Measurements from ENCODE around the gene BASP1. TPM values are rescaled to one million over a fixed set of nuclear protein-coding genes. Genes with fewer than 3 reads are reported as not detected.
"Not testable (repeated sequence)": the region's sequence is repeated elsewhere in the genome, so short reads cannot be mapped to it uniquely, and the experiment has no call there.

BASP1 gene
- polyA plus RNA-seq, 1 donor: 26.3 TPM

DNA sequence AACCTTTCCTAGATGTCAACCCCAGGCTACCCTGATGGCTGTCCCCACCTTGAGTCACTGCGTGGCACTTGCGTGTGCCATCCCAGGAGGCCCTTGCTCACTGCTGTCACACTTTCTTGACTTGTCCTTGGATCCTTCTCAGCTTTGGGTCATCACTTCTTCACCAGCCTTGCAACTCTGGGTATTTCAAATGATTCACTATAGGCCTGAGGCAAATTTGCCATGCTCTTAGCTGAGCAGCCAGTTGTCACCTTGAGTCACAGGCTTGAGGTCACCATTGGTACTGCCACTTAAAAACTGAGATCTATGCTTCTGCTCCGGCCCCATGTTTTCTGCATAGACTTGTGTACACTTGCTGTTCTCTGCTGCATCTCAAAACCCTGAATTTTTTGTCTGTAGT is 84.7 kb downstream of the BASP1 start:
- peaks cover 4% of the 10 kb centered on the region for H3K4me1 ChIP-seq (ENCODE audit: control insufficient read depth, insufficient read depth, low read length)
- H3K36me3 ChIP-seq (ENCODE audit: control insufficient read depth, insufficient read depth, low read length): no peaks in the 10 kb centered on the region
- peaks cover 3% of the 10 kb centered on the region for H3K27me3 ChIP-seq (ENCODE audit: control insufficient read depth, insufficient read depth, low read length)
- WGBS (ENCODE audit: insufficient coverage, low lambda C conversion rate): no CpG with 5 or more reads among the region's 3 CpGs
- no peak for DNase-seq
- H3K4me3 ChIP-seq (ENCODE audit: low read length): no peak overlapping the region
- H3K9me3 ChIP-seq (ENCODE audit: control insufficient read depth, low read depth, low read length): no peaks in the 10 kb centered on the region
- H3K27ac ChIP-seq (ENCODE audit: low read length): no peak overlapping the region

DNA sequence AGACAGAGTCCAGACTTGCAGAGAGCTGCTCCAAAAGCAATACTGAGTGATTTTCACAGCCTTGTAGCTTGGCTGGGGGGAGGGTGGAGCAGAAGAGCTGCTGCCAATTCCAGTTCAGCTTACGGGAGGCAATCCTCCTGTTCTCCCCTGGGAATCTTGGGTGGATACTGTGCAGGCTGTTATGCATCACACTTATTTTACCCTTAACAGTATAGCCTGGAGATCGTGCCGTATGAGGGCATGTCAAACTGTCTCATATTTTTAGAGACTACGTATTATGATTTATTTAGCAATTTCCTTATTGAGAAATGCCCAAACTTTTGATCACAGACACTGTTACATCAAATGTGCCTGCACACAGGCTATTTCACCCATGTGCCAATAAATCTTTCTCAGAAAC is 85.2 kb downstream of the BASP1 start:
- Histone ChIP-seq H3K36me3 (ENCODE audit: control insufficient read depth, insufficient read depth, low read length) (no peaks in the 10 kb centered on the region), H3K4me3 (ENCODE audit: low read length) (no peak overlapping the region), H3K27ac (ENCODE audit: low read length) (no peak overlapping the region), H3K9me3 (ENCODE audit: control insufficient read depth, low read depth, low read length) (no peaks in the 10 kb centered on the region), H3K4me1 (ENCODE audit: control insufficient read depth, insufficient read depth, low read length) (peaks cover 4% of the 10 kb centered on the region), H3K27me3 (ENCODE audit: control insufficient read depth, insufficient read depth, low read length) (peaks cover 3% of the 10 kb centered on the region)
- WGBS (ENCODE audit: insufficient coverage, low lambda C conversion rate): no CpG with 5 or more reads among the region's 4 CpGs
- no peak for DNase-seq

DNA sequence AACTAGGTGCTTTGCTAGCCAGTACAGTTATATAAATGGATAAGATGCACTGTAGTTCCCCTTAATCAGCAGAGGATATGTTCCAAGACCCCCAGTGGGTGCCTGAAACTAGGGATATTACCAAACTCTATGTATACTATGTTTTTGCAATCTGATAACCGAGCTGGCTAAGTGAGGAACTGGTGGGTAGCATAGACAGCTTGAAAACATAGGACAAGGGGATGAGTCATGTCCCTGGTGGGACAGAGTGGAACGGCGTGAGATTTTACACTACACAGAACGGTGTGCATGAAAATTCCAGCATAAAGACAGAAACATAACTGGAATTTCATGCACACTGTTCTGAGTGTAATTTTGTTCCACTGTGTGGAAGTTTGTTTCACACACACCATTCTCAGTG is 86.9 kb downstream of the BASP1 start:
- Histone ChIP-seq H3K4me3 (ENCODE audit: low read length) (no peak overlapping the region), H3K27me3 (ENCODE audit: control insufficient read depth, insufficient read depth, low read length) (peaks cover 3% of the 10 kb centered on the region), H3K27ac (ENCODE audit: low read length) (no peak overlapping the region), H3K9me3 (ENCODE audit: control insufficient read depth, low read depth, low read length) (no peaks in the 10 kb centered on the region), H3K36me3 (ENCODE audit: control insufficient read depth, insufficient read depth, low read length) (no peaks in the 10 kb centered on the region), H3K4me1 (ENCODE audit: control insufficient read depth, insufficient read depth, low read length) (peaks cover 4% of the 10 kb centered on the region)
- WGBS (ENCODE audit: insufficient coverage, low lambda C conversion rate): no CpG with 5 or more reads among the region's 4 CpGs
- DNase-seq: no peak

DNA sequence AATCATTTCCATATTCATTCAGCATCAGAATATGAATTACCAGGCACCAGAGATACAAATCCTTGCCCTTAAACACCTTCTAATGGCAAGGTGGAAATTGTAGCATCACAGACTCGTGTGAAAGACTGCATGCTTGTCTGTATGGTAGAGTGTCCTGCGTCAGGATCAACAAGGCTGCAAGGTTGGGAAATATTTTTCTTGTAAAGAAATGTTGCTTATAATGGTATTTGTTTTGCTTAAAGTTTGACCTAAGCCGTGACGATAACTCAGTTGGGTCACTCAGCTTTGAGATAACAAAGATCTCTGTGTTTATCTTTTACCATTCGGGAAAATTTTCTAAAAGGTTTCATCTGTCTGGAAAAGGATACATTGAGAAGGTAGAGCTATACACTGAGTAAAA is 87.6 kb downstream of the BASP1 start:
- Histone ChIP-seq H3K36me3 (ENCODE audit: control insufficient read depth, insufficient read depth, low read length) (no peaks in the 10 kb centered on the region), H3K4me3 (ENCODE audit: low read length) (no peak overlapping the region), H3K9me3 (ENCODE audit: control insufficient read depth, low read depth, low read length) (no peaks in the 10 kb centered on the region), H3K27me3 (ENCODE audit: control insufficient read depth, insufficient read depth, low read length) (peaks cover 3% of the 10 kb centered on the region), H3K4me1 (ENCODE audit: control insufficient read depth, insufficient read depth, low read length) (peaks cover 4% of the 10 kb centered on the region), H3K27ac (ENCODE audit: low read length) (no peak overlapping the region)
- WGBS (ENCODE audit: insufficient coverage, low lambda C conversion rate): 0% methylated on average over 2 of the region's 5 CpGs
- no peak for DNase-seq

DNA sequence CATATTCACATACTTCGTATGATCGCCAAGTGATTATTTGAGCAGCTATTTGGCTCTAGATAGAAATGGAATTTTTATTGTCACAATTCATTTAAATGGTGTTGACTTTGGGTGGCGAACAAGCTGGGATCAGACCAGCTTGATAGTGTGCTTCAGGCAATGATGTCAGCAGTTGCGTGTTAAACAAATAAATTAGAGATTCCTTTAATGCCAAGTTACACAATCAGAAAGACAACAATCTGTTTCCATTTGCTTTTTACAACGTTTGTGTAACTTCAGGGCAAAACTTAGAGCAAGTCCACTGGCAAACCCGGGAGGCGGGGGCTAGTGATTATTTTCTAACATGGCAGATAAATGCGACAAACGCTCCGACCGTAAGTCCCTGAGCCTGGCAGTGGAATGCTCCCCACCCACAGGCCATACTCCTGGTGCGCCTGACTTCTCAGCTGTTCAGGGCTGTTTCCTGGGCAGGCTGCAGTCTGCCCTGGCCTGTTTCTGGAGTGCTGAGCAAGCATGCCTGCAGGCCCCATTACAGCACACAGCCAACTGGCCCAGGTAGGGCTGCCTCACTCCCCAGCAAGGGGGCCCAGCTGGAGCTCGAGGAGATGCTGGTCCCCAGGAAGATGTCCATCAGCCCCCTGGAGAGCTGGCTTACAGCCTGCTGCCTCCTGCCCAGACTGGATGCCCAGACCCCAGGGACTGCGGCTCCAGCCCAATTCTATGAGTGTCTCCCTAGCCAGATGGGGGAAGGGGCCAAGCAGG is 88.7 kb downstream of the BASP1 start:
- Histone ChIP-seq H3K9me3 (ENCODE audit: control insufficient read depth, low read depth, low read length) (no peaks in the 10 kb centered on the region), H3K27ac (ENCODE audit: low read length) (peak overlapping the region; percentile 26), H3K4me3 (ENCODE audit: low read length) (no peak overlapping the region), H3K36me3 (ENCODE audit: control insufficient read depth, insufficient read depth, low read length) (no peaks in the 10 kb centered on the region), H3K4me1 (ENCODE audit: control insufficient read depth, insufficient read depth, low read length) (peaks cover 4% of the 10 kb centered on the region), H3K27me3 (ENCODE audit: control insufficient read depth, insufficient read depth, low read length) (peaks cover 3% of the 10 kb centered on the region)
- no CpG with 5 or more reads among the region's 14 CpGs for WGBS (ENCODE audit: insufficient coverage, low lambda C conversion rate)
- DNase-seq: peak; percentile 33 to 41

DNA sequence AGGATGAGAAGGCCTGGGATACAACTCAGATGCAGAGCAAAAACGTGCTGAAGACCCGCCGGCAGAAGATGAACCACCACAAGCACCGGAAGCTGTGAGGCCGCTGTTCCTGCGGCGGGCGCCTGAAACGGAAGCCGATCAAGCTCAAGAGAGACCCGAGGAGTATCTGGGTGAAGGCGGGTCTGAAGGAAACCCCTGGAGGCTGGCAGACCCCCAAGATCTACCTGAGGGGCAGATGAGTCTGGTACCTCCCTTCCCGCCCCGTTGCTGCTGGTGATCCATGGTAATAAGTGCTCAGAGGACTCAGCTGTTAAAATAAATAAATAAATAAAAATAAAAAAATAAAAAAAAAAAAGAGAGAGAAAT is 89.3 kb downstream of the BASP1 start:
- no peak overlapping the region for H3K4me3 ChIP-seq (ENCODE audit: low read length)
- WGBS (ENCODE audit: insufficient coverage, low lambda C conversion rate): no CpG with 5 or more reads among the region's 14 CpGs
- no peaks in the 10 kb centered on the region for H3K9me3 ChIP-seq (ENCODE audit: control insufficient read depth, low read depth, low read length)
- no peak for DNase-seq
- peaks cover 4% of the 10 kb centered on the region for H3K4me1 ChIP-seq (ENCODE audit: control insufficient read depth, insufficient read depth, low read length)
- no peaks in the 10 kb centered on the region for H3K36me3 ChIP-seq (ENCODE audit: control insufficient read depth, insufficient read depth, low read length)
- H3K27ac ChIP-seq (ENCODE audit: low read length): peak overlapping the region; percentile 26
- H3K27me3 ChIP-seq (ENCODE audit: control insufficient read depth, insufficient read depth, low read length): peaks cover 3% of the 10 kb centered on the region

DNA sequence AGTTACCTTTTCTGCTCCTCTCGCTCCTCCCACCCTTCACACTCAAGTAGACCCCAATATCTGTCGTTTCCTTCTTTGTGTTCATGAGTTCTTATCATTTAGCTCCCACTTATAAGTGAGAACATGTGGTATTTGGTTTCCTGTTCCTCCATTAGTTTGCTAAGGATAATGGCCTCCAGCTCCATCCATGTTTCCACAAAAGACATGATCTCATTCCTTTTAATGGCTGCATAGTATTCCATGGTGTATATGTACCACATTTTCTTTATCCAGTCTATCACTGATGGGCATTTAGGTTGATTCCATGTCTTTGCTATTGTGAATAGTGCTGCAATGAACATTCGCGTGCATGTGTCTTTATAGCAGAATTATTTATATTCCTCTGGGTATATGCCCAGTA is 90.0 kb downstream of the BASP1 start:
- H3K36me3 ChIP-seq (ENCODE audit: control insufficient read depth, insufficient read depth, low read length); H3K27ac ChIP-seq (ENCODE audit: low read length); H3K9me3 ChIP-seq (ENCODE audit: control insufficient read depth, low read depth, low read length); H3K4me3 ChIP-seq (ENCODE audit: low read length); H3K4me1 ChIP-seq (ENCODE audit: control insufficient read depth, insufficient read depth, low read length); DNase-seq; H3K27me3 ChIP-seq (ENCODE audit: control insufficient read depth, insufficient read depth, low read length): not testable (repeated sequence)
- 100% methylated on average over 3 of the region's 4 CpGs for WGBS (ENCODE audit: insufficient coverage, low lambda C conversion rate)

DNA sequence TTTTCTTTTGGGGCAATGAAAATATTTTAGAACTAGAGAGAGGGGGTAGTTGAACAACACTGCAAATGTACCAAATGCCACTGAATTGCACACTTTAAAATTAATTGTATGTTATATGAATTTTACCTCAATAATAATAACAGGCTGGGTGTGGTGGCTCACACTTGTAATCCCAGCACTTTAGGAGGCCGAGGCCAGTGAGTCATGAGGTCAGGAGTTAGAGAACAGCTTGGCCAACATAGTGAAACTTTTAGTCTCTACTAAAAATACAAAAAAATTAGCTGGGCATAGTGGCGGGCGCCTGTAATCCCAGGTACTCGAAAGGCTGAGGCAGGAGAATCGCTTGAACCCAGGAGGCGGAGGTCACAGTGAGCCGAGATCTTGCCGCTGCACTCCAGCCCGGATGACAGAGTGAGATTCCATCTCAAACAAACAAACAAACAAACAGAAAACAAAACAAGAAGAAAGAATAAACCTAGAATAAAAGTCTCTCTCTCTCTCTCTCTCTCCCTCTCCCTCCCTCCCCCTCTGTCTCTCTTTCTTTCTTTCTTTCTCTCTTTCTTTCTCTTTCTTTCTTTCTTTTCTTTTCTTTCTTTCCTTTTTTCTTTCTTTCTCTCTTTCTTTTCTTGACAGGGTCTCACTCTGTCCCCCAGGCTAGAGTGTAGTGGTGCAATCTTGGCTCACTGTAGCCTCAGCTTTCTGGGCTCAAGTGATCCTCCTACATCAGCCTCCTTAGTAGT is 91.1 kb downstream of the BASP1 start:
- peaks cover 4% of the 10 kb centered on the region for H3K4me1 ChIP-seq (ENCODE audit: control insufficient read depth, insufficient read depth, low read length)
- H3K9me3 ChIP-seq (ENCODE audit: control insufficient read depth, low read depth, low read length): no peaks in the 10 kb centered on the region
- no peak for DNase-seq
- no peak overlapping the region for H3K4me3 ChIP-seq (ENCODE audit: low read length)
- H3K36me3 ChIP-seq (ENCODE audit: control insufficient read depth, insufficient read depth, low read length): no peaks in the 10 kb centered on the region
- H3K27me3 ChIP-seq (ENCODE audit: control insufficient read depth, insufficient read depth, low read length): no peaks in the 10 kb centered on the region
- WGBS (ENCODE audit: insufficient coverage, low lambda C conversion rate): 93% methylated on average over 3 of the region's 9 CpGs
- no peak overlapping the region for H3K27ac ChIP-seq (ENCODE audit: low read length)

DNA sequence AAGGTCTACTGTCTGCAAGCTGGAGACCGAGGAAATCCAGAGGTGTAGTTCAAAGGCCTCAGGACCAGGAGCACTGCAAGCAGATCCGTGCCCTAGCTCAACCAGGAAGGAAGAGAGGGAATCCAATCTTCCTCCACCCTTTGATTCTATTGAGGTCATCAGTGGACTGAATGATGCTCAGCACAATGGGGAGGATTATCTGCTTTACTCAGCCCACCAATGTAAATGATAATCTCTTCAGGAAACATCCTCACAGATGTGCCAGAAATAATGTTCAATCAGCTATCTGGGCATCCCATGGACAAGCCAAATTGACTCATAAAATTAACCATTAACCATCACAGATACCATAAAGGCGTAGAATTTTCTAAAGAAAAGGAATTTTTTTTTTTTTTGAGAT is 92.0 kb downstream of the BASP1 start:
- H3K4me1 ChIP-seq (ENCODE audit: control insufficient read depth, insufficient read depth, low read length): peaks cover 4% of the 10 kb centered on the region
- H3K36me3 ChIP-seq (ENCODE audit: control insufficient read depth, insufficient read depth, low read length): no peaks in the 10 kb centered on the region
- H3K27ac ChIP-seq (ENCODE audit: low read length): no peak overlapping the region
- H3K4me3 ChIP-seq (ENCODE audit: low read length): no peak overlapping the region
- DNase-seq: no peak
- no peaks in the 10 kb centered on the region for H3K27me3 ChIP-seq (ENCODE audit: control insufficient read depth, insufficient read depth, low read length)
- no CpG with 5 or more reads among the region's 3 CpGs for WGBS (ENCODE audit: insufficient coverage, low lambda C conversion rate)
- H3K9me3 ChIP-seq (ENCODE audit: control insufficient read depth, low read depth, low read length): no peaks in the 10 kb centered on the region

DNA sequence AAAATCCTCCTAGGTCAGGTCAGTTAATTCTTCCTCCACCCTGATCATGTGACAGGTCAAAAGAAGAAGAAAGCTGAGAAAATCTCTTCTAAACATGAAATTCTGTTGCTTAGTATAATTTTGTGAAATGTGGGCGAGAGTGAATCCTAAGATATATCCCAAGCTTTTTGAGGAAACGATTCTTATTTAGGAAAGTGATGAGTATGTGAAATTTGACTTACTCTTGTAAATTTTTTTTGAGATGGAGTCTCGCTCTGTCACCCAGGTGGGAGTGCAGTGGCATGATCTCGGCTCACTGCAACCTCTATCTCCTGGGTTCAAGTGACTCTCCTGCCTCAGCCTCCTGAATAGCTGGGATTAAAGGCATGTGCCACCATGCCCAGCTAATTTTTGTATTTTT is 93.1 kb downstream of the BASP1 start:
- H3K27me3 ChIP-seq (ENCODE audit: control insufficient read depth, insufficient read depth, low read length); H3K9me3 ChIP-seq (ENCODE audit: control insufficient read depth, low read depth, low read length); H3K27ac ChIP-seq (ENCODE audit: low read length); H3K4me1 ChIP-seq (ENCODE audit: control insufficient read depth, insufficient read depth, low read length); DNase-seq; H3K4me3 ChIP-seq (ENCODE audit: low read length); H3K36me3 ChIP-seq (ENCODE audit: control insufficient read depth, insufficient read depth, low read length): not testable (repeated sequence)
- WGBS (ENCODE audit: insufficient coverage, low lambda C conversion rate): no CpG with 5 or more reads among the region's 4 CpGs

DNA sequence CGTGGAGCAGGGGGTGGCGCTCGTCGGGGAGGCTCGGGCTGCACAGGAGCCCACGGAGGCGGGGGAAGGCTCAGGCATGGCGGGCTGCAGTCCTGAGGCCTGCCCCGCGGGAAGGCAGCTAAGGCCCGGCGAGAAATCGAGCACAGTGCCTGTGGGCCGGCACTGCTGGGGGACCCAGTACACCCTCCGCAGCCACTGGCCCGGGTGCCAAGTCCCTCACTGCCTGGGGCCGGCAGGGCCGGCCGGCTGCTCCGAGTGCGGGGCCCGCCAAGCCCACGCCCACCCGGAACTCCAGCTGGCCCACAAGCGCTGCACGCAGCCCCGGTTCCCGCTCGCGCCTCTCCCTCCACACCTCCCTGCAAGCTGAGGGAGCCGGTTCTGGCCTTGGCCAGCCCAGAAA is 94.4 kb downstream of the BASP1 start:
- H3K4me1 ChIP-seq (ENCODE audit: control insufficient read depth, insufficient read depth, low read length); H3K27me3 ChIP-seq (ENCODE audit: control insufficient read depth, insufficient read depth, low read length); H3K27ac ChIP-seq (ENCODE audit: low read length); DNase-seq; H3K4me3 ChIP-seq (ENCODE audit: low read length); H3K9me3 ChIP-seq (ENCODE audit: control insufficient read depth, low read depth, low read length); H3K36me3 ChIP-seq (ENCODE audit: control insufficient read depth, insufficient read depth, low read length): not testable (repeated sequence)
- no CpG with 5 or more reads among the region's 31 CpGs for WGBS (ENCODE audit: insufficient coverage, low lambda C conversion rate)
